GM12873 (cell line): ENCODE results near the gene CRISP3.

ENCODE experiments used
- CTCF ChIP-seq: IDR thresholded peaks from 2 replicates; pipeline ENCODE4 v1.5.1; 2012; ENCODE audit warnings: low read depth, mild to moderate bottlenecking, moderate library complexity, low read length, control low read depth; ENCODE audit not compliant: insufficient read depth; ENCODE audit errors: missing control alignments

Gene CRISP3

GRCh38 chr6:49744259-49744658, at the start of gene CRISP3:
CRISP3 (minus strand) TSS chr6:49744388; CDS start chr6:49744367, 21 bp downstream.
- no peak for TF ChIP-seq CTCF

GRCh38 chr6:49790341-49790740, 46.2 kb upstream of the CRISP3 start:
- TF ChIP-seq CTCF: no peak

- no peak for TF ChIP-seq CTCF
Measured at GRCh38 chr6:49787176-49787575, 43.0 kb upstream of the CRISP3 start, which contains the start of gene PGK2. PGK2 (minus strand) TSS chr6:49787285; CDS start chr6:49787187, 98 bp downstream.

- TF ChIP-seq CTCF: no peak
Measured at GRCh38 chr6:49784272-49784671, 40.1 kb upstream of the CRISP3 start.

GRCh38 chr6:49782725-49783124, 38.5 kb upstream of the CRISP3 start:
- no peak for TF ChIP-seq CTCF

GRCh38 chr6:49782293-49782692, 38.1 kb upstream of the CRISP3 start:
- no peak for TF ChIP-seq CTCF

GRCh38 chr6:49776444-49776843, 32.3 kb upstream of the CRISP3 start:
- TF ChIP-seq CTCF: no peak
